Spinal cord (tissue), 10 donors: ENCODE measurements around the gene MSI1. TPM values are rescaled to one million over a fixed set of nuclear protein-coding genes. Genes with fewer than 3 reads are reported as not detected.

ENCODE experiments used
- DNase-seq, 6 donors: peaks; one replicate each; pipeline versions ENCODE4 v3.0.0 to v3.0.0-alpha.2; 2013 to 2015; ENCODE audit warnings: low spot score in 6 of 6, low read depth in 4 of 6
- H3K27ac ChIP-seq: one replicate; pipeline ENCODE4 v1.5.1; 2013; ENCODE audit warnings: low read depth, low read length, control low read depth
- H3K27me3 ChIP-seq: one replicate; pipeline ENCODE4 v1.6.1; 2013; ENCODE audit warnings: low read length; ENCODE audit not compliant: control insufficient read depth, insufficient read depth
- H3K36me3 ChIP-seq: one replicate; pipeline ENCODE4 v1.6.1; 2013; ENCODE audit warnings: low read length; ENCODE audit not compliant: control insufficient read depth, insufficient read depth
- H3K4me1 ChIP-seq: one replicate; pipeline ENCODE4 v1.6.1; 2013; ENCODE audit warnings: low read length; ENCODE audit not compliant: control insufficient read depth, insufficient read depth
- H3K4me3 ChIP-seq: one replicate; pipeline ENCODE4 v1.5.1; 2013; ENCODE audit warnings: low read depth, low read length, control low read depth
- H3K9me3 ChIP-seq: one replicate; pipeline ENCODE4 v1.6.1; 2013; ENCODE audit warnings: low read length; ENCODE audit not compliant: control insufficient read depth, insufficient read depth
- WGBS: methylation state at CpG from one replicate; pipeline ENCODE4 v1.1.5; 2013; ENCODE audit warnings: missing lambda C conversion rate; ENCODE audit not compliant: insufficient coverage; 5-methylcytosine and 5-hydroxymethylcytosine counted together
- polyA plus RNA-seq, 2 donors: library from polyadenylated mRNA; unstranded; fragments of 120-200 nt; gene quantifications; one replicate each; pipeline ENCODE4 v1.2.1, GENCODE V29; 2013; ENCODE audit not compliant: insufficient read length in 2 of 2
- total RNA-seq, 2 donors: library from RNA; depleted of rRNA in 1 of 2; stranded (reverse); fragments of 120-200 nt in 1 of 2; fragments of >200 nt in 1 of 2; gene quantifications; one replicate each; pipeline versions ENCODE4 v1.2.3 to v1.2.4, GENCODE V29; 2013 to 2014
- donor health status: healthy.

The MSI1 gene
- total and polyA plus RNA-seq, 4 donors = 4.3 to 68.6 (median 37.7) TPM

- no peaks in the 10 kb centered on the region for H3K27me3 ChIP-seq
- DNase-seq = no peak
- WGBS = no CpG with 5 or more reads among the region's 5 CpGs
- no peaks in the 10 kb centered on the region for H3K36me3 ChIP-seq
- no peaks in the 10 kb centered on the region for H3K4me1 ChIP-seq
- H3K9me3 ChIP-seq = no peaks in the 10 kb centered on the region
- no peak overlapping the region for H3K4me3 ChIP-seq
- no peak overlapping the region for H3K27ac ChIP-seq
Measured at GRCh38 chr12:120378036-120378435, 9.1 kb upstream of the MSI1 start.

- H3K27me3 ChIP-seq = no peaks in the 10 kb centered on the region
- no peak overlapping the region for H3K27ac ChIP-seq
- H3K9me3 ChIP-seq = no peaks in the 10 kb centered on the region
- no peaks in the 10 kb centered on the region for H3K36me3 ChIP-seq
- H3K4me3 ChIP-seq = no peak overlapping the region
- no peak for DNase-seq
- no peaks in the 10 kb centered on the region for H3K4me1 ChIP-seq
- WGBS = no CpG with 5 or more reads among the region's 4 CpGs
Measured at GRCh38 chr12:120377611-120378010, 8.6 kb upstream of the MSI1 start.

GRCh38 chr12:120376934-120377572 is 8.1 kb upstream of the MSI1 start:
- H3K4me1 ChIP-seq = no peaks in the 10 kb centered on the region
- no peaks in the 10 kb centered on the region for H3K9me3 ChIP-seq
- no peak for DNase-seq
- no peaks in the 10 kb centered on the region for H3K36me3 ChIP-seq
- 69% methylated on average over 2 of the region's 5 CpGs for WGBS
- H3K27me3 ChIP-seq = no peaks in the 10 kb centered on the region
- H3K27ac ChIP-seq = no peak overlapping the region
- H3K4me3 ChIP-seq = no peak overlapping the region

- no CpG with 5 or more reads among the region's 5 CpGs for WGBS
Measured at GRCh38 chr12:120376416-120376815, 7.5 kb upstream of the MSI1 start.

GRCh38 chr12:120376009-120376408 is 7.0 kb upstream of the MSI1 start:
- Histone ChIP-seq H3K27me3 (no peaks in the 10 kb centered on the region), H3K36me3 (no peaks in the 10 kb centered on the region), H3K27ac (no peak overlapping the region), H3K4me1 (no peaks in the 10 kb centered on the region), H3K9me3 (no peaks in the 10 kb centered on the region), H3K4me3 (no peak overlapping the region)
- no CpG with 5 or more reads among the region's 2 CpGs for WGBS
- no peak for DNase-seq

More at GRCh38 chr12:120376416-120376815, 7.5 kb upstream of the MSI1 start:
- H3K36me3 ChIP-seq = no peaks in the 10 kb centered on the region
- H3K4me1 ChIP-seq = no peaks in the 10 kb centered on the region
- no peak for DNase-seq
- H3K9me3 ChIP-seq = no peaks in the 10 kb centered on the region
- H3K27ac ChIP-seq = no peak overlapping the region
- no peaks in the 10 kb centered on the region for H3K27me3 ChIP-seq
- H3K4me3 ChIP-seq = no peak overlapping the region

- Histone ChIP-seq H3K4me3 (no peak overlapping the region), H3K36me3 (no peaks in the 10 kb centered on the region), H3K9me3 (no peaks in the 10 kb centered on the region), H3K27me3 (peaks cover 8% of the 10 kb centered on the region), H3K4me1 (peaks cover 14% of the 10 kb centered on the region), H3K27ac (no peak overlapping the region)
- 92% methylated on average over 6 of the region's 8 CpGs for WGBS
- no peak for DNase-seq
Measured at GRCh38 chr12:120373683-120374082, 4.7 kb upstream of the MSI1 start.

GRCh38 chr12:120370343-120371243 is 1.6 kb upstream of the MSI1 start:
- Histone ChIP-seq H3K36me3 (peaks cover 5% of the 10 kb centered on the region), H3K9me3 (no peaks in the 10 kb centered on the region), H3K4me3 (peak overlapping the region; percentile 57), H3K27ac (no peak overlapping the region), H3K4me1 (peaks cover 38% of the 10 kb centered on the region), H3K27me3 (peaks cover 8% of the 10 kb centered on the region)
- no peak for DNase-seq
- 43% methylated on average over 6 of the region's 7 CpGs for WGBS

- Histone ChIP-seq H3K9me3 (no peaks in the 10 kb centered on the region), H3K27me3 (peaks cover 8% of the 10 kb centered on the region), H3K27ac (peak overlapping the region; percentile 47), H3K36me3 (peaks cover 6% of the 10 kb centered on the region), H3K4me3 (peak overlapping the region; percentile 57), H3K4me1 (peaks cover 45% of the 10 kb centered on the region)
- DNase-seq = peak in 2 of 6 donors; percentile 23 to 27
- WGBS = under 1% methylated on average over 26 of the region's 26 CpGs
Measured at GRCh38 chr12:120369603-120370342, 809 bp upstream of the MSI1 start.

GRCh38 chr12:120367924-120368788 is 808 bp downstream of the MSI1 start:
- H3K4me1 ChIP-seq = peaks cover 61% of the 10 kb centered on the region
- H3K27me3 ChIP-seq = peaks cover 8% of the 10 kb centered on the region
- peaks cover 20% of the 10 kb centered on the region for H3K36me3 ChIP-seq
- H3K9me3 ChIP-seq = no peaks in the 10 kb centered on the region
- WGBS = under 1% methylated on average over 81 of the region's 86 CpGs
- peak in 2 of 6 donors; percentile 64 to 73 for DNase-seq
- H3K4me3 ChIP-seq = peak overlapping the region; percentile 42
- peak overlapping the region; percentile 87 for H3K27ac ChIP-seq
